Upper lobe of left lung (tissue), 4 donors: ENCODE data around the gene DZIP1L.

Experiments
- CTCF ChIP-seq, 6 experiments: fragments of 450-650 bp in 4 of 6; fragments of 200-600 bp in 2 of 6; sonication (generic) in 2 of 6; IDR thresholded peaks; one replicate each; pipeline ENCODE4 v1.5.1; 2016 to 2019; ENCODE audit warnings: antibody characterized with exemption in 6 of 6
- POLR2A ChIP-seq, 4 donors: fragments of 450-650 bp; IDR thresholded peaks; one replicate each; pipeline ENCODE4 v1.5.1; 2016 to 2017; ENCODE audit warnings: antibody characterized with exemption in 4 of 4, mild to moderate bottlenecking in 2 of 4
- POLR2AphosphoS5 ChIP-seq, 2 donors: sonication (generic); formaldehyde crosslinking; IDR thresholded peaks; one replicate each; pipeline ENCODE4 v1.5.1; 2017; ENCODE audit warnings: antibody characterized with exemption in 2 of 2

DNA sequence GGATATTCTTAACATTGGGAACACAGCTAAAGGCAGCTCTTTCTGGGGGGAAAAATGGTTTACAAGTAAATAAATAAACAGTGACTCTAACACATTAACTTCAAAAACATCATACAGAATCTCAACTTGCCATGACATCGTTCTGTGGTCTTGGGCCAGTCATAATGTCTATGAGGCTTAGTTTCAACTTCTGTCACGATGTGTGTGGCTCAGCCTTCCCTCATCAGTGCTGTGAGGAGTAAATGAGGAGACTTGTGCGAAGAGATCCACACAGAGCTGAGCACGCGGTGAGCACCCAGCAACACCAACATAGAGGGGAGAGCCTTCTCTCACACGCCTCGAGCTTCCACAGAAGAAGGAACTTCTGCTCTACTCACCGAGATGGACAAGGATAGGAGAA is 49.0 kb downstream of the DZIP1L start:
- TF ChIP-seq CTCF (IDR thresholded peaks at IDR 0.05), result no peak
- TF ChIP-seq POLR2A (IDR thresholded peaks at IDR 0.05), result no peak
- TF ChIP-seq POLR2AphosphoS5 (IDR thresholded peaks at IDR 0.05), result no peak
